ENCODE data around the gene PNMA1. TPM values are rescaled to one million over a fixed set of nuclear protein-coding genes. Genes with fewer than 3 reads are reported as not detected.

The PNMA1 gene
- total and polyA plus RNA-seq, 9 of the 15 experiments (the other 6 are each of a cell fraction or from before 2014, with no cell fraction given) = 1.7 to 26.4 (median 8.7) TPM

DNA sequence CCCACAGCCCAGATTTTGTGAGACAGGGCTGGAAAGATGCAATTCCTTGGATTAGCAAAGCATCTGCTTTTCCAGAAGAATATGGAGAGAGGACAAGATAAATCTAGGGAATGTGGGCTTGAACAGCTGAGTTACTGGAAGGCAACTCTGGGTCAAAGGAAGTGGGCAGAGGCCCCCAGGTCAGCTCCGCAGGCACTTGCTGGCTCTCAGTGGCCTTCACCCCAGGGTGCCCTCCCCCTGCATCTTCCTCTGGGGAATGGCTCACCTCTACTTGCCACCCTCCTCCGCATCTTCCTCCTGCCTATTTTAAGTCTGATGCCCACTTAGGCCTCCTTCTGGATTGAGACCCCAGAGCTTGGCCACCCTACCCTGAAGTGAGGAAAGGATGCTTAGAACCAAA lies 10.5 kb upstream of the PNMA1 start (continued):
- TF ChIP-seq, protein P1, sequence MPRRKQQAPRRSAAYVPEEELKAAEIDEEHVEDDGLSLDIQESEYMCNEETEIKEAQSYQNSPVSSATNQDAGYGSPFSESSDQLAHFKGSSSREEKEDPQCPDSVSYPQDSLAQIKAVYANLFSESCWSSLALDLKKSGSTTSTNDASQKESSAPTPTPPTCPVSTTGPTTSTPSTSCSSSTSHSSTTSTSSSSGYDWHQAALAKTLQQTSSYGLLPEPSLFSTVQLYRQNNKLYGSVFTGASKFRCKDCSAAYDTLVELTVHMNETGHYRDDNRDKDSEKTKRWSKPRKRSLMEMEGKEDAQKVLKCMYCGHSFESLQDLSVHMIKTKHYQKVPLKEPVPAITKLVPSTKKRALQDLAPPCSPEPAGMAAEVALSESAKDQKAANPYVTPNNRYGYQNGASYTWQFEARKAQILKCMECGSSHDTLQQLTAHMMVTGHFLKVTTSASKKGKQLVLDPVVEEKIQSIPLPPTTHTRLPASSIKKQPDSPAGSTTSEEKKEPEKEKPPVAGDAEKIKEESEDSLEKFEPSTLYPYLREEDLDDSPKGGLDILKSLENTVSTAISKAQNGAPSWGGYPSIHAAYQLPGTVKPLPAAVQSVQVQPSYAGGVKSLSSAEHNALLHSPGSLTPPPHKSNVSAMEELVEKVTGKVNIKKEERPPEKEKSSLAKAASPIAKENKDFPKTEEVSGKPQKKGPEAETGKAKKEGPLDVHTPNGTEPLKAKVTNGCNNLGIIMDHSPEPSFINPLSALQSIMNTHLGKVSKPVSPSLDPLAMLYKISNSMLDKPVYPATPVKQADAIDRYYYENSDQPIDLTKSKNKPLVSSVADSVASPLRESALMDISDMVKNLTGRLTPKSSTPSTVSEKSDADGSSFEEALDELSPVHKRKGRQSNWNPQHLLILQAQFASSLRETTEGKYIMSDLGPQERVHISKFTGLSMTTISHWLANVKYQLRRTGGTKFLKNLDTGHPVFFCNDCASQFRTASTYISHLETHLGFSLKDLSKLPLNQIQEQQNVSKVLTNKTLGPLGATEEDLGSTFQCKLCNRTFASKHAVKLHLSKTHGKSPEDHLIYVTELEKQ (CRISPR knock-in tag; IDR thresholded peaks at IDR 0.05) = no peak

DNA sequence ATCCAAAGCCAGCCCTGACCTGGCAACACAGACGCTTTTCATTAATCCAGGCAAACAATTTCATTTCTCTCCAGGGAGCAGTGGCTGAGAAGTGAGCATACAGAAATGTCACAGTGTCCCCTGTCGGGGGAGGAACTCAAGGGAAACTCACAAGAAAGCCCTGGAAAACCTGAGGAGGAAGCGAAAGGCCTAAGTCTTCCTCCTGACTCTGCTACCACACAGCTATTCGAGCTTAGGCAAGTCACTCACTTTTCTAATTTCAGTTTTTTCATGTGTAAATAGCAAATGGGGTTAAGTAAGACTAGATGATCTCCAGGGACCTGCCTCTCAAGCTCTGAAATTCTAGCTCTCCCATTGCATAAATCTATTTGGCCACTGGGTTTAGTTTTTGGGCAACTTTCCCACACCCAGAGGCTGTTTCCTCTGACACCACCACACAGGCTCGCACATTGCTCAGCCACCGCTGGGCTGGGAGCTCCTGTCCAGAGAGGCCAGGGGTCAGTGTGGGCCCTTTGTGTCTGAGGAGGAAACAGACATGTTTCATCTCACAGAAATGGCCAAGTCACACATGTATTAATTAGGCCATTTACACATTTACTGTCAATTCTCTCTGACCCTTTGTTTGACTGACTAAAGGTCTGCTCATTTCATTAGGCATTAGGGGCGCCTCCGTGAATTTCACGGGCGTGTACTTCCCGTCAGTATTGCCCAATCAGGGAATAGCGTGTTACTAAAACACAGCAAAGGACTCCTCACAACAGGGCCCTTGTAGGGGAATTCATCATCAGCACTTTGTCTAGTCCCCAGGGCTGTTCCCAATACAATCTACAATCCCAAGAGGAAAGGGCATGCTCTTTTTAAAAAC lies 9.8 kb upstream of the PNMA1 start:
- Histone ChIP-seq H3K9me3 (replicated peaks; ENCODE audit: control insufficient read depth, insufficient read depth, low read depth, low read length) (no peaks in the 10 kb centered on the region), H3K4me2 (ENCODE audit: insufficient read depth, low read length) (no peak overlapping the region), H3K27me3 (ENCODE audit: control insufficient read depth in 2 of 2, insufficient read depth in 2 of 2, low read length in 2 of 2) (no peaks in the 10 kb centered on the region), H3K27ac (ENCODE audit: extremely low read depth, low read depth, low read length) (no peak overlapping the region; the same call in 2 of the 3 replicates), H3K4me1 (replicated peaks in 1 of 2; ENCODE audit: control insufficient read depth in 2 of 2, insufficient read depth in 2 of 2, low read length in 2 of 2) (peaks cover 36 to 39% of the 10 kb centered on the region in 2 experiments), H2AFZ (ENCODE audit: low read depth, low read length) (no peak overlapping the region), H4K20me1 (replicated peaks; ENCODE audit: control insufficient read depth, insufficient read depth, low read length) (no peaks in the 10 kb centered on the region), H3K79me2 (ENCODE audit: control insufficient read depth, insufficient read depth, low read length) (peaks cover 33% of the 10 kb centered on the region), H3K9ac (ENCODE audit: insufficient read depth in 1 of 2, low read depth in 2 of 2, low read length in 2 of 2) (0 out of 4 replicates have a peak overlapping the region, but pooled peaks of 1 of the 2 experiments have one; percentile 5), H3K9me1 (ENCODE audit: control insufficient read depth, insufficient read depth, low read length) (peaks cover 2% of the 10 kb centered on the region), H3K36me3 (ENCODE audit: control insufficient read depth, insufficient read depth, low read length) (peaks cover 97% of the 10 kb centered on the region), H3K4me3 (no peak overlapping the region)
- ChIA-PET POLR2A (interaction anchor here (0.6 to 1.0 kb wide), 3 partner anchors 20 to 420 kb away, joined by 3 read pairs; no protein-coding TSS in a partner anchor), CTCF (ENCODE audit: low intra/inter-chr PET ratio) (no interaction called here)
- no peak for TF ChIP-seq PTTG1 (tag; IDR thresholded peaks at IDR 0.05; ENCODE audit: low read depth)
- TF ChIP-seq CEBPG (CRISPR knock-in tag; IDR thresholded peaks at IDR 0.05) = no peak
- 0 out of 4 replicates have a peak, but pooled peaks of 1 of the 2 experiments have one; percentile 12 for TF ChIP-seq CEBPG (tag; conservative IDR thresholded peaks at IDR 0.05 in 1 of 2, IDR thresholded peaks at IDR 0.05 in 1 of 2)
- no peak for TF ChIP-seq SMARCE1 (IDR thresholded peaks at IDR 0.05)
- TF ChIP-seq PHB (CRISPR knock-in tag; IDR thresholded peaks at IDR 0.05) = no peak
- TF ChIP-seq SRF (CRISPR knock-in tag; IDR thresholded peaks at IDR 0.05) = no peak
- TF ChIP-seq MCM3 (IDR thresholded peaks at IDR 0.05) = no peak
- TF ChIP-seq TEAD2 (tag; IDR thresholded peaks at IDR 0.05) = no peak
- TF ChIP-seq ZFP30 (CRISPR knock-in tag; IDR thresholded peaks at IDR 0.05; ENCODE audit: borderline replicate concordance) = no peak
- BruUV-seq (replicated peaks) = no TSS peak
- no peak for ATAC-seq
- intact Hi-C loops (cut with micrococcal nuclease) (no loop called here), in situ Hi-C loops (cut with MboI) (no loop called here)
- peak; percentile 19 for FAIRE-seq
- 83% methylated on average over 10 of the region's 12 CpGs for WGBS (ENCODE audit: insufficient coverage, low coverage, missing lambda C conversion rate)
- peak in 1 of 4 experiments; percentile 26 for DNase-seq (ENCODE audit: extremely low read depth in 1 of 4, low spot score in 3 of 4)
